Neural cell (in vitro differentiated cells): Measurements from ENCODE around the gene RNF213. TPM values are rescaled to one million over a fixed set of nuclear protein-coding genes. Genes with fewer than 3 reads are reported as not detected.

Experiments
- H2AFZ ChIP-seq: fragments of 200-600, 300-800 bp; sonication (generic), shearing (Covaris generic); 2 replicates; pipeline ENCODE4 v1.6.0; 2014; ENCODE audit warnings: low read depth, mild to moderate bottlenecking, antibody characterized with exemption, low read length, moderate library complexity
- H3F3A ChIP-seq: fragments of 200-600 bp; shearing (Covaris generic); 2 replicates; pipeline ENCODE4 v1.6.1; 2016; ENCODE audit warnings: mild to moderate bottlenecking, moderate library complexity, mixed read lengths, antibody characterized with exemption, low read length; ENCODE audit not compliant: insufficient read depth, poor library complexity, severe bottlenecking
- H3K27ac ChIP-seq: fragments of 200-600, 300-800 bp; sonication (generic), shearing (Covaris generic); 2 replicates; pipeline ENCODE4 v1.5.1; 2014; ENCODE audit warnings: mild to moderate bottlenecking, low read length, moderate library complexity
- H3K27me3 ChIP-seq: fragments of 300-800, 200-600 bp; sonication (generic), shearing (Covaris generic); 2 replicates; pipeline ENCODE4 v1.6.0; 2014; ENCODE audit warnings: mild to moderate bottlenecking, low read depth, low read length, moderate library complexity; ENCODE audit not compliant: insufficient read depth
- H3K36me3 ChIP-seq: fragments of 300-800, 200-600 bp; sonication (generic), shearing (Covaris generic); 2 replicates; pipeline ENCODE4 v1.5.1; 2014; ENCODE audit warnings: mild to moderate bottlenecking, antibody characterized with exemption, low read length, moderate library complexity; ENCODE audit not compliant: insufficient read depth
- H3K4me2 ChIP-seq: fragments of 300-800, 200-600 bp; sonication (generic), shearing (Covaris generic); 2 replicates; pipeline ENCODE4 v1.6.0; 2014; ENCODE audit warnings: mild to moderate bottlenecking, low read length
- H3K4me3 ChIP-seq: fragments of 300-800, 200-600 bp; sonication (generic), shearing (Covaris generic); 2 replicates; pipeline ENCODE4 v1.5.1; 2014; ENCODE audit warnings: mild to moderate bottlenecking, low read length, moderate library complexity
- H3K79me2 ChIP-seq: fragments of 200-600 bp; shearing (Covaris generic); replicated peaks from 2 replicates; pipeline ENCODE4 v1.6.0; 2014; ENCODE audit warnings: mild to moderate bottlenecking, low read length, moderate library complexity; ENCODE audit not compliant: insufficient read depth
- H3K9ac ChIP-seq: fragments of 300-800, 200-600 bp; sonication (generic), shearing (Covaris generic); 2 replicates; pipeline ENCODE4 v1.6.1; 2016; ENCODE audit warnings: mild to moderate bottlenecking, low read length, mixed read lengths
- H3K9me2 ChIP-seq: fragments of 200-600 bp; shearing (Covaris generic); 2 replicates; pipeline ENCODE4 v1.6.1; 2016; ENCODE audit warnings: mild to moderate bottlenecking, low read length, mixed read lengths; ENCODE audit not compliant: insufficient read depth
- H3K9me3 ChIP-seq: fragments of 200-600, 300-800 bp; sonication (generic), shearing (Covaris generic); 2 replicates; pipeline ENCODE4 v1.6.1; 2016; ENCODE audit warnings: mild to moderate bottlenecking, mixed run types, low read length, moderate library complexity, mixed read lengths
- H4K20me1 ChIP-seq: fragments of 200-600 bp; shearing (Covaris generic); 2 replicates; pipeline ENCODE4 v1.6.1; 2016; ENCODE audit warnings: mild to moderate bottlenecking, mixed run types; ENCODE audit not compliant: insufficient read depth
- CTCF ChIP-seq: fragments of 450-650 bp; IDR thresholded peaks from 2 replicates; pipeline ENCODE4 v1.5.1; 2014; ENCODE audit warnings: antibody characterized with exemption, mild to moderate bottlenecking, moderate library complexity; ENCODE audit not compliant: poor library complexity, severe bottlenecking
- EP300 ChIP-seq: fragments of 450-650 bp; conservative IDR thresholded peaks from 2 replicates; pipeline ENCODE4 v1.6.1; 2014; ENCODE audit warnings: antibody characterized with exemption, mild to moderate bottlenecking, moderate library complexity; ENCODE audit not compliant: poor library complexity, severe bottlenecking
- EZH2 ChIP-seq: fragments of 200-600, 300-800 bp; shearing (Covaris generic), sonication (generic); IDR thresholded peaks from 2 replicates; pipeline ENCODE4 v1.6.1; 2014; ENCODE audit warnings: antibody characterized with exemption, low read length, borderline replicate concordance, mild to moderate bottlenecking; ENCODE audit not compliant: insufficient read depth, poor library complexity, severe bottlenecking
- MXI1 ChIP-seq: fragments of 450-650 bp; conservative IDR thresholded peaks from 2 replicates; pipeline ENCODE4 v1.6.1; 2014; ENCODE audit warnings: antibody characterized with exemption, mild to moderate bottlenecking; ENCODE audit not compliant: poor library complexity, severe bottlenecking
- POLR2AphosphoS5 ChIP-seq: IDR thresholded peaks from 2 replicates; pipeline ENCODE4 v1.6.1; 2012
- RAD21 ChIP-seq: fragments of 450-650 bp; conservative IDR thresholded peaks from 2 replicates; pipeline ENCODE4 v1.6.1; 2014; ENCODE audit warnings: antibody characterized with exemption, mild to moderate bottlenecking, moderate library complexity
- REST ChIP-seq: IDR thresholded peaks from 2 replicates; pipeline ENCODE4 v1.6.1; 2012; ENCODE audit warnings: borderline replicate concordance
- SMC3 ChIP-seq: fragments of 450-650 bp; conservative IDR thresholded peaks from 2 replicates; pipeline ENCODE4 v1.6.1; 2014; ENCODE audit warnings: antibody characterized with exemption, mild to moderate bottlenecking, moderate library complexity; ENCODE audit not compliant: poor library complexity
- TAF1 ChIP-seq: IDR thresholded peaks from 2 replicates; pipeline ENCODE4 v1.6.1; 2012; ENCODE audit warnings: low read depth
- polyA plus RNA-seq: library from polyadenylated mRNA; depleted of rRNA; stranded (reverse); fragments of >200 nt; gene quantifications from 2 replicates; pipeline ENCODE4 v1.2.3, GENCODE V29; 2014

The RNF213 gene
- polyA plus RNA-seq, 1 donor from 2014 or later, result 1.5 TPM

GRCh38 chr17:80318166-80318565 lies 57.5 kb downstream of the RNF213 start:
- no peaks in the 10 kb centered on the region for H3K36me3 ChIP-seq
- no peaks in the 10 kb centered on the region for H4K20me1 ChIP-seq

GRCh38 chr17:80319262-80319998 lies 58.8 kb downstream of the RNF213 start:
- TF ChIP-seq MXI1, result no peak
- no peak for TF ChIP-seq REST
- TF ChIP-seq EZH2, result no peak
- no peak for TF ChIP-seq EP300
- TF ChIP-seq SMC3, result no peak
- no peak for TF ChIP-seq CTCF
- no peak for TF ChIP-seq POLR2AphosphoS5
- no peak for TF ChIP-seq TAF1
- no peak for TF ChIP-seq RAD21
- Histone ChIP-seq H3K27ac (no peak overlapping the region), H2AFZ (no peak overlapping the region), H3K9ac (no peak overlapping the region), H4K20me1 (no peaks in the 10 kb centered on the region), H3F3A (no peaks in the 10 kb centered on the region), H3K36me3 (no peaks in the 10 kb centered on the region), H3K27me3 (no peaks in the 10 kb centered on the region), H3K79me2 (no peaks in the 10 kb centered on the region), H3K9me2 (no peaks in the 10 kb centered on the region), H3K4me2 (no peak overlapping the region), H3K9me3 (no peaks in the 10 kb centered on the region), H3K4me3 (no peak overlapping the region)

More at GRCh38 chr17:80318166-80318565, 57.5 kb downstream of the RNF213 start:
- no peaks in the 10 kb centered on the region for H3K79me2 ChIP-seq
- no peaks in the 10 kb centered on the region for H3F3A ChIP-seq
- no peaks in the 10 kb centered on the region for H3K9me2 ChIP-seq
- TF ChIP-seq POLR2AphosphoS5 (no peak), EP300 (no peak)
- no peaks in the 10 kb centered on the region for H3K27me3 ChIP-seq
- H3K4me3 ChIP-seq, result no peak overlapping the region
- no peak overlapping the region for H3K4me2 ChIP-seq
- no peaks in the 10 kb centered on the region for H3K9me3 ChIP-seq
- no peak overlapping the region for H2AFZ ChIP-seq
- H3K27ac ChIP-seq, result no peak overlapping the region
- no peak overlapping the region for H3K9ac ChIP-seq
